Esophagus mucosa (tissue), 1 donor: ENCODE results near the gene WIZ. TPM values are rescaled to one million over a fixed set of nuclear protein-coding genes. Genes with fewer than 3 reads are reported as not detected.

Source experiments
- ATAC-seq: fragments of 200-7000 bp; cut with Tn5 transposase; one replicate; pipeline ENCODE4 v1.9.1; 2020
- total RNA-seq: library from RNA; stranded (reverse); gene quantifications from one replicate; pipeline ENCODE4 v1.2.4, GENCODE V29; 2023
- donor health status: DM: yes; HTN: yes; CAD: no.

Gene WIZ
- total RNA-seq, 1 donor from 2014 or later: 19.4 TPM

GRCh38 chr19:15373644-15374043 lies 76.1 kb downstream of the WIZ start:
- no peak for ATAC-seq

- no peak for ATAC-seq
These were observed 76.9 kb downstream of the WIZ start for GRCh38 chr19:15372891-15373301.

- no peak for ATAC-seq
These were observed 77.3 kb downstream of the WIZ start for GRCh38 chr19:15372470-15372869.

- ATAC-seq: no peak
These were observed 77.9 kb downstream of the WIZ start for GRCh38 chr19:15371786-15372380.

- no peak for ATAC-seq
These were observed 78.6 kb downstream of the WIZ start for GRCh38 chr19:15371119-15371518.

Other genes starting within 250 kb of the WIZ start
- gene NOTCH3, start 249.0 kb downstream of the WIZ start, total RNA-seq: 149 TPM
- 34.6 TPM for gene EPHX3, start 217.5 kb downstream of the WIZ start, total RNA-seq
- 55.1 TPM for gene BRD4, start 117.4 kb downstream of the WIZ start, total RNA-seq
- 22.0 TPM for gene AKAP8, start 70.2 kb downstream of the WIZ start, total RNA-seq
- 31.6 TPM for gene AKAP8L, start 31.0 kb downstream of the WIZ start, total RNA-seq
- 1.8 TPM for gene RASAL3, start 14.6 kb upstream of the WIZ start, total RNA-seq
- gene PGLYRP2, start 29.5 kb upstream of the WIZ start, total RNA-seq: not detected
- 10.2 TPM for gene CYP4F22, start 58.6 kb upstream of the WIZ start, total RNA-seq
- gene CYP4F8, start 165.3 kb upstream of the WIZ start, total RNA-seq: not detected
- gene CYP4F3, start 190.9 kb upstream of the WIZ start, total RNA-seq: 34.8 TPM
- gene CYP4F12, start 223.1 kb upstream of the WIZ start, total RNA-seq: 31.5 TPM